ENCODE measurements around the gene ADARB2. TPM values are rescaled to one million over a fixed set of nuclear protein-coding genes. Genes with fewer than 3 reads are reported as not detected.

The ADARB2 gene
- polyA plus RNA-seq, 6 donors from 2014 or later = 0.10 to 0.12 TPM; not detected in 4

DNA sequence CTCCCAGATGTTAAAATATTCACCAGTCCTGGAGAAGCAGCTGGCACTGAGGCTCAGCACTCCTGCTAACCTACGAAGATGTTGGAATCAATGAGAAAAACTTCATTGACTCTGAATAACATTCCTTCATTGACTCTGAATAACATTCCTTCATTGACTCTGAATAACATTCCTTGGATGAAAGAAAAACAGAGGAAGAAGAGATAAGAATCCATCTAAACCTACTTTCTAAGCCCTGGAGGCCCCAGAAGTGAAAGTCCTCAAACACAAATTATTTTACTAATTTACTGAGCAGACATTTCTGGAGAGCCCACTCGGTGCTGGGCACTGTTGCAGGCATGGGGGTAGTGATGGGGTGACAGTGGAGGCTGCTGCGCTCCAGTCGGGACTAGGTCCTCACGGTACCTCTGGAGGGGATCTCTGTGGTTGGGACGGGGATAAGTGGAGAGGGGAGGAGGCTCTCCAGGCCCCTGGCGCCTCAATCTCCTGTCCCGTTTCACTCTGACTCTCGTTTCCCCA lies 427.0 kb downstream of the ADARB2 start:
- Mint-ChIP-seq H3K27me3 (peaks cover 0 to 15% (median 12%) of the 10 kb centered on the region in 3 donors), H3K36me3 (peaks cover 0 to 4% of the 10 kb centered on the region in 2 donors), H3K4me1 (peaks cover 0 to 3% (median 0%) of the 10 kb centered on the region in 3 donors), H3K9me3 (peaks cover 0 to 5% (median 2%) of the 10 kb centered on the region in 7 donors), H3K4me3 (no peak overlapping the region), H3K27ac (no peak overlapping the region)
- no peak for ATAC-seq (ENCODE audit: low read depth in 2 of 2)
- no peak for DNase-seq

DNA sequence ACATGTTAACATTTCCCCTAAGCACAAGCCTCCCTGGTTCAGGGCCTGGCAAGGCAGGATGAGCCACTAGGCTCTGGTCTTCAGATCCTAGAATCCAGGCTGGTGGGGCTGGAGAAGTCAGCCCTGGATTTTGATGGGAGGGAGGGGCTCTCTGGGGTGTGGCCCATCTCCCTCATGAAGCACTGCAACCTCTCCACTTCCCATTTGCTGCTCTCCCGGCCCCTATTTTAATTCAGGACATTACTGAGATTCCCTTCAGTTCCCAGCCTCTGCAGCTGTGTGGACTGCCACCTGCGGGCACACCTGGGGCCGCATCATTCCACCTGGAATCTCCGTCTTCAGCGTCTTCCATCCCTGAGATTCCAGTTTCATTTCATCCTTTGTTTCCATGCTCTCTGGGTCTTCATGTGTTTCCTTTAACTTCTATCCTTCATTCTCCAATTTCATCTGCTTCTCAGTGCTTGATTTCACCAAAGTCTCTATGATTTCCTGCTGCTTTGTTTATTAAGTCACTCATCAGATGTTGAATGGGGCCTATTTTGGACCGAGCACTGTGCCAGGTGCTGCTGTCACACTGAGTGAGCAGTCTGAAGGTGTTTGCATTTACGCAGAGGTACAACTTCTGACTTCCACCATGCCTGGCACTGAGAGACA lies 427.6 kb downstream of the ADARB2 start:
- H3K36me3 Mint-ChIP-seq = peaks cover 0 to 4% of the 10 kb centered on the region in 2 donors
- no peak for DNase-seq
- ATAC-seq (ENCODE audit: low read depth in 2 of 2) = no peak
- H3K27me3 Mint-ChIP-seq = peaks cover 0 to 11% (median 10%) of the 10 kb centered on the region in 3 donors
- H3K9me3 Mint-ChIP-seq = peaks cover 0 to 5% (median 2%) of the 10 kb centered on the region in 7 donors
- peaks cover 0 to 3% (median 0%) of the 10 kb centered on the region in 3 donors for H3K4me1 Mint-ChIP-seq
- no peak overlapping the region for H3K27ac Mint-ChIP-seq
- H3K4me3 Mint-ChIP-seq = no peak overlapping the region

GRCh38 chr10:1308962-1309616 lies 428.2 kb downstream of the ADARB2 start:
- ATAC-seq (ENCODE audit: low read depth in 2 of 2) = no peak
- Mint-ChIP-seq H3K27ac (no peak overlapping the region), H3K27me3 (peaks cover 0 to 7% (median 3%) of the 10 kb centered on the region in 3 donors), H3K9me3 (peaks cover 0 to 5% (median 2%) of the 10 kb centered on the region in 7 donors), H3K36me3 (peaks cover 0 to 4% of the 10 kb centered on the region in 2 donors), H3K4me3 (no peak overlapping the region), H3K4me1 (peaks cover 0 to 2% (median 0%) of the 10 kb centered on the region in 3 donors)
- DNase-seq = no peak

DNA sequence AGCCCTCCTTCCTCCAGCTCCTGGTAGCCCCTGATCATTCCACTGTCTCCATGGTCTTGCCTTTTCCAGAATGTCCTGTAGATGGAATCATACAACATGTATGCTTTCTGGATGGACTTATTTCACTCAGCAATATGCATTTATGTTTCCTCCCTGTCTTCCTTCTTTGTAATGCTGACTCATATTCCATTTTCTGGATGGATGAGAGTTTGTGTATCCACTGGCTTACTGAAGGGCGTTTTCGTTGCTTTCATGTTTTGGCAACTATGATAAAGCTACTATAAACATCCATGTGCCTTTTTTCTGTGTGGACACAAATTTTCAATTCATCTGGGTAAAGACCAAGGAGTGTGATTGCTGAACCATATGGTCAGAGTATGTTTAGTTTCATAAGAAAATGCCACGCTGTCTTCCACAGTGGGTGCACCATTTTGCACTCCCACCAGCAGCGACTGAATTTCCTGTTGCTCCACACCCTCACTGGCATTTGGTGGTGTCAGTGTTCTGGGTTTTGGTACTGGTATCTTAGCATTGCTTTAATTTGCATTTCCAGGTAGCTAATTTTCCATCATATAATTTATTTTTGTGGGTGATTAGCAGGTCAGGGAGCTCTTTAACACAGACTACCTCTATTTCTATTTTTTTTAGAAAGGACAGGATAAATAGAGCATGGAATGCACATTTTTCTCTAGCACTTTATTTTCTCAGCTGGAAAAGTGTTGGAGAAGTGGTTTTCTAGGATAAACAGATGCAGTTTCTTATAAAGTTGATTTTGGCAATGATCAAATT lies 429.0 kb downstream of the ADARB2 start:
- ATAC-seq (ENCODE audit: low read depth in 2 of 2) = no peak
- Mint-ChIP-seq H3K36me3 (peaks cover 0 to 4% of the 10 kb centered on the region in 2 donors), H3K4me3 (no peak overlapping the region)

DNA sequence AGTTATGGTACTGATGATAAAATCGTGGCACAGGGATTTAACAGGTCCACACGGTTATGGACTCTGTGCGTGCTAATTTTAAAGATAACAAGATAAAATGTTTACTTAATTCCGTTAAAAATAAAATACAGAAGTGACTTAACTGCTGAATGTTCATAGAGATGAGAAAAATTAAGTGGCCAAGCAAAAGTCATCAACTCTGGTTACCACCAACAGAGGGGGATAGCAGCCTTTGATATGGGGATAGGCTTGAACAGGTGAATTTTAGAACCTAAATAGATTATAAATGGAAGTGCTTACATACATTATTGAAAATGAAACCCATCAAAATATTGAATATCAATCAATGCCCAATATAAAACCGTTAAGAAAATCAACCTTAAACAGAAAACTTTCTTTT lies 436.2 kb downstream of the ADARB2 start:
- no peak for ATAC-seq (ENCODE audit: low read depth in 2 of 2)
- DNase-seq = no peak
- Mint-ChIP-seq H3K4me3 (no peak overlapping the region), H3K27ac (no peak overlapping the region), H3K4me1 (no peaks in the 10 kb centered on the region), H3K9me3 (peaks cover 0 to 4% (median 0%) of the 10 kb centered on the region in 7 donors), H3K36me3 (no peaks in the 10 kb centered on the region), H3K27me3 (peaks cover 26 to 30% (median 27%) of the 10 kb centered on the region in 3 donors)

More for the DNA sequence above, 429.0 kb downstream of the ADARB2 start:
- peaks cover 0 to 5% (median 2%) of the 10 kb centered on the region in 7 donors for H3K9me3 Mint-ChIP-seq
- H3K27me3 Mint-ChIP-seq = peaks cover 0 to 7% (median 0%) of the 10 kb centered on the region in 3 donors
- no peaks in the 10 kb centered on the region for H3K4me1 Mint-ChIP-seq
- no peak overlapping the region for H3K27ac Mint-ChIP-seq
- no peak for DNase-seq

- DNase-seq (no peak), ATAC-seq (ENCODE audit: low read depth in 2 of 2) (no peak)
- H3K4me3 Mint-ChIP-seq = no peak overlapping the region
- H3K4me1 Mint-ChIP-seq = no peaks in the 10 kb centered on the region
- peaks cover 0 to 2% of the 10 kb centered on the region in 2 donors for H3K36me3 Mint-ChIP-seq
- peaks cover 26 to 34% (median 32%) of the 10 kb centered on the region in 3 donors for H3K27me3 Mint-ChIP-seq
- no peak overlapping the region for H3K27ac Mint-ChIP-seq
- H3K9me3 Mint-ChIP-seq = peaks cover 0 to 4% (median 0%) of the 10 kb centered on the region in 7 donors
Observed at GRCh38 chr10:1300218-1300617, 437.1 kb downstream of the ADARB2 start.

- Mint-ChIP-seq H3K9me3 (peaks cover 0 to 4% (median 0%) of the 10 kb centered on the region in 7 donors), H3K27ac (no peak overlapping the region), H3K27me3 (peaks cover 29 to 42% (median 42%) of the 10 kb centered on the region in 3 donors), H3K36me3 (peaks cover 0 to 8% of the 10 kb centered on the region in 2 donors), H3K4me1 (no peaks in the 10 kb centered on the region), H3K4me3 (no peak overlapping the region)
- ATAC-seq (ENCODE audit: low read depth in 2 of 2) (no peak), DNase-seq (no peak)
Observed at GRCh38 chr10:1299041-1299726, 438.1 kb downstream of the ADARB2 start.

DNA sequence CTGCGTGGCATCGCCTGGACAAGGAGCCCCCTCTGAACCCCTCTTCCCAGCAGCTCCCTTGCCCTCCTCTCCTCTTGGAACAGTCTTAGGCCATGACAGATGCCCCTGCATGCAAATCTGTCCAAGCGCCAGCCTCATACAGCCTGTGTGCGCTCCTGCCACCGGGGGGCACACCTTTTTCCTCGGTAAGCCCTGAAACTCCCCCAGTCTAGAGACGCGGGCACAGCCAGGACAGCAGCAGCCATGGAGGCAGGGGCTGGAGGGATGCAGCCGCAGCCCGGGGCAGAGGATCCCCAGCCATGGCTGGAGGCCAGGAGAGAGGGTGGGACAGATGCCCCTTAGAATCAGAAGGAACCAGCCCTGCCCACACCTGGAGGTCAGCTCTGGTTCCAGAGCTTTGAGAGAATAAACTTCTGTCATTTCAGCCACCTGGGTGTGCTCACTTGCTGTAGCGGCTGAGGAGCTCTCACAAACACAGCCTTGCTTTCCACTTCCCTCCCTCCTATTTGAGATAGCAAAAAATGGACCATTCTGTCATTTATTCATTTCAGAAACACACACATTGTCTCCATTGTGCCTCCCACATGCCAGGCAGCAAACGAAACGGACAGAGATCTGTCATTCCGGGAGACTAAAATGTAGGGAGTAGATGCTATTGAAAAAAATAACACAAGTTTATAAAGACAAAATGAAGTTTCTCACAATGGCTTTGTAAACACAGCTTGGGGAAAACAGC lies 439.6 kb downstream of the ADARB2 start:
- Mint-ChIP-seq H3K27ac (no peak overlapping the region), H3K27me3 (peaks cover 36 to 56% (median 48%) of the 10 kb centered on the region in 3 donors), H3K36me3 (peaks cover 0 to 8% of the 10 kb centered on the region in 2 donors)

GRCh38 chr10:1295756-1296480 lies 441.4 kb downstream of the ADARB2 start:
- Mint-ChIP-seq H3K9me3 (peaks cover 0 to 4% (median 0%) of the 10 kb centered on the region in 7 donors), H3K36me3 (peaks cover 0 to 8% of the 10 kb centered on the region in 2 donors), H3K27me3 (peaks cover 30 to 63% (median 62%) of the 10 kb centered on the region in 3 donors), H3K4me1 (peaks cover 0 to 4% (median 0%) of the 10 kb centered on the region in 3 donors), H3K27ac (no peak overlapping the region), H3K4me3 (no peak overlapping the region)
- ATAC-seq (ENCODE audit: low read depth in 2 of 2) (no peak), DNase-seq (no peak)

More for the DNA sequence above, 439.6 kb downstream of the ADARB2 start:
- Mint-ChIP-seq H3K4me3 (no peak overlapping the region), H3K4me1 (peaks cover 0 to under 1% (median 0%) of the 10 kb centered on the region in 3 donors), H3K9me3 (peaks cover 0 to 4% (median 0%) of the 10 kb centered on the region in 7 donors)
- DNase-seq (no peak), ATAC-seq (ENCODE audit: low read depth in 2 of 2) (no peak)

- H3K36me3 Mint-ChIP-seq = peaks cover 0 to 8% of the 10 kb centered on the region in 2 donors
- no peak for ATAC-seq (ENCODE audit: low read depth in 2 of 2)
- peaks cover 0 to 4% (median 0%) of the 10 kb centered on the region in 3 donors for H3K4me1 Mint-ChIP-seq
- no peak for DNase-seq
- H3K27ac Mint-ChIP-seq = no peak overlapping the region
- no peak overlapping the region for H3K4me3 Mint-ChIP-seq
- H3K27me3 Mint-ChIP-seq = peaks cover 20 to 57% (median 52%) of the 10 kb centered on the region in 3 donors
- peaks cover 0 to 4% (median 0%) of the 10 kb centered on the region in 7 donors for H3K9me3 Mint-ChIP-seq
Observed at GRCh38 chr10:1294748-1295147, 442.6 kb downstream of the ADARB2 start.

DNA sequence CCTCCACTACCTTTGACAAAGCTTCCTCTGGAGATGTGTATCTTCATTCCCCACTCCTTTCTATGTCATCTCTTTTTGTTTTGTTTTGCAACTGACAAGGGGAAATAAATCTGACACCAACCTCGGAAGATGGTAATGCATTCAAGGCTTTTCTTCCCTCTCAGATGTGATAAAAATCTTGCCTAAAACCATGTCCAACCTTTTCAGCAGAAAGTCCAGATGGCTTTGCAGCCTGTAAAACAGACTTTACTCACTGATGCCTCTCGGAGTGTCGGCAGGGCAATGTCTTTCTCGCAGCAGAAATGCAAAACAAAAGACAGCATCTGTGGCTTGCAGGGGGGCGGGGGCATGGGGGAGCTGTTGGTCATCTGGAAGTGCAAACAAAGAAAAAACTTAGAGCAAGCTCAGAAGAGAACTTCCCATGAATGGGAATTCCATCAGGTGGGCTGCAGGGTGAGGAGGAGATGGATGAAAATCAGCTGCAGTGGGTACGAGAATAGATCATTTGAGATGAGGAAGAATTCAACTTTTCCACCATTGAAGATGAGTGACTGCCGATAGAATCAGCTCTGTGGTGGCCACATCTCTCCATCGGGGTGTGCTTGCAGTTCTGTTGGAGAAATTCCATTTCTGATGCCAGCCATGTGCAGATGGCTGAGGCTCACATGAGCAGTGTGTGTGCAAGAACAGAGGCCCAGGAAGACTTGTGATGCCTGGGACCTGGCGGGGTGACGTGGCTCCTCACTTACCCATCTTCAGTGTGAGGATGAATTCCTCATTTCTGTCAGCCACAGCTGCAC lies 443.5 kb downstream of the ADARB2 start:
- peaks cover 12 to 62% (median 45%) of the 10 kb centered on the region in 3 donors for H3K27me3 Mint-ChIP-seq
- H3K36me3 Mint-ChIP-seq = peaks cover 0 to 8% of the 10 kb centered on the region in 2 donors
- peak overlapping the region in 1 of 6 donors; percentile 28 for H3K27ac Mint-ChIP-seq
- peaks cover 0 to 4% (median 0%) of the 10 kb centered on the region in 7 donors for H3K9me3 Mint-ChIP-seq
- no peak overlapping the region for H3K4me3 Mint-ChIP-seq
- peaks cover 0 to 4% (median 0%) of the 10 kb centered on the region in 3 donors for H3K4me1 Mint-ChIP-seq
- no peak for ATAC-seq (ENCODE audit: low read depth in 2 of 2)
- DNase-seq = no peak
